B cell (primary cell): Measurements from ENCODE around the gene CFAP119. TPM values are rescaled to one million over a fixed set of nuclear protein-coding genes. Genes with fewer than 3 reads are reported as not detected.

Experiments used
- ATAC-seq: fragments of 200-7000 bp; cut with Tn5 transposase; one replicate; pipeline ENCODE4 v1.10.0; 2021; ENCODE audit warnings: low read depth, mild to moderate bottlenecking, moderate number of reproducible peaks, moderate library complexity
- CTCF ChIA-PET: fragments of 350-600 bp; sonication (Branson Sonifier 250); formaldehyde crosslinking; loops from one replicate; lab custom pipeline; 2021; ENCODE audit warnings: antibody characterized with exemption, inconsistent platforms; lab: Charles Lee
- POLR2A ChIA-PET: fragments of 350-600 bp; sonication (Branson Sonifier 250); formaldehyde crosslinking; loops from one replicate; lab custom pipeline; 2021; ENCODE audit warnings: antibody characterized with exemption; lab: Charles Lee
- DNase-seq: peaks from one replicate; pipeline ENCODE4 v3.0.0; 2013
- H2AFZ ChIP-seq: 2 replicates; pipeline ENCODE4 v1.6.1; 2012; ENCODE audit warnings: mild to moderate bottlenecking, low read depth, low read length; ENCODE audit not compliant: insufficient read depth, poor library complexity, severe bottlenecking
- H3K27ac ChIP-seq, 2 donors: 1 replicate in 1 of 2; 2 replicates in 1 of 2; pipeline ENCODE4 v1.5.1; 2012 to 2013; ENCODE audit warnings: low read length in 2 of 2, mild to moderate bottlenecking in 2 of 2, moderate library complexity in 1 of 2
- H3K27me3 ChIP-seq, 4 experiments: fragments of 200-600 bp in 1 of 4; sonication (generic) in 1 of 4; replicated peaks in 1 of 4; 1 replicate in 2 of 4; 2 replicates in 2 of 4; pipeline versions ENCODE4 v1.6.1 to v1.7.0; 2013 to 2016; ENCODE audit warnings: low read length in 3 of 4, mild to moderate bottlenecking in 2 of 4, mixed read lengths in 1 of 4, moderate library complexity in 1 of 4; ENCODE audit not compliant: insufficient read depth in 4 of 4, control insufficient read depth in 3 of 4; ENCODE audit errors: control extremely low read depth in 1 of 4
- H3K36me3 ChIP-seq, 2 experiments: replicated peaks in 1 of 2; 1 replicate in 1 of 2; 2 replicates in 1 of 2; pipeline versions ENCODE4 v1.6.1 to v1.7.1; 2013; ENCODE audit warnings: low read length in 1 of 2; ENCODE audit not compliant: insufficient read depth in 2 of 2, control insufficient read depth in 1 of 2; ENCODE audit errors: control extremely low read depth in 1 of 2, extremely low read depth in 1 of 2
- H3K4me1 ChIP-seq, 2 donors: fragments of 200-600 bp in 1 of 2; sonication (generic) in 1 of 2; 1 replicate in 1 of 2; 2 replicates in 1 of 2; pipeline versions ENCODE4 v1.5.1 to v1.6.1; 2013 to 2017; ENCODE audit warnings: low read length in 2 of 2; ENCODE audit not compliant: control insufficient read depth in 2 of 2, insufficient read depth in 2 of 2
- H3K4me2 ChIP-seq: replicated peaks from 2 replicates; pipeline ENCODE3; 2012; ENCODE audit warnings: mild to moderate bottlenecking, low read depth, low read length; ENCODE audit not compliant: poor library complexity, severe bottlenecking
- H3K4me3 ChIP-seq, 5 experiments: fragments of 200-600 bp in 1 of 5; sonication (generic) in 1 of 5; 1 replicate in 3 of 5; 2 replicates in 2 of 5; pipeline versions ENCODE4 v1.5.1 to v1.7.0; 2011 to 2016; ENCODE audit warnings: low read length in 4 of 5, mild to moderate bottlenecking in 4 of 5, low read depth in 2 of 5, control low read depth in 1 of 5, moderate library complexity in 1 of 5; ENCODE audit not compliant: insufficient read depth in 1 of 5; ENCODE audit errors: control extremely low read depth in 1 of 5, extremely low read depth in 1 of 5
- H3K79me2 ChIP-seq: fragments of 200-600 bp; sonication (generic); one replicate; pipeline ENCODE4 v1.6.0; 2016; ENCODE audit warnings: low read length; ENCODE audit not compliant: control insufficient read depth, insufficient read depth
- H3K9ac ChIP-seq: fragments of 200-600 bp; sonication (generic); 2 replicates; pipeline ENCODE4 v1.6.1; 2017; ENCODE audit warnings: mild to moderate bottlenecking, low read length, moderate library complexity
- H3K9me3 ChIP-seq, 3 donors: one replicate each; pipeline versions ENCODE4 v1.6.1 to v1.7.1; 2013; ENCODE audit warnings: low read length in 2 of 3; ENCODE audit not compliant: control insufficient read depth in 2 of 3, insufficient read depth in 1 of 3; ENCODE audit errors: control extremely low read depth in 1 of 3
- H4K20me1 ChIP-seq: 2 replicates; pipeline ENCODE4 v1.6.0; 2012; ENCODE audit warnings: mild to moderate bottlenecking, low read length; ENCODE audit not compliant: insufficient read depth, control insufficient read depth, poor library complexity, severe bottlenecking
- H3K27ac Mint-ChIP-seq: one replicate; pipeline ENCODE4 v1.8.0; 2021; ENCODE audit warnings: mixed read lengths
- H3K27me3 Mint-ChIP-seq: one replicate; pipeline ENCODE4 v1.8.0; 2021; ENCODE audit warnings: mixed read lengths
- H3K4me1 Mint-ChIP-seq: one replicate; pipeline ENCODE4 v1.8.0; 2021; ENCODE audit warnings: mixed read lengths
- H3K4me3 Mint-ChIP-seq: one replicate; pipeline ENCODE4 v1.8.0; 2021; ENCODE audit warnings: mixed read lengths
- H3K9me3 Mint-ChIP-seq: one replicate; pipeline ENCODE4 v1.8.0; 2022; ENCODE audit warnings: mixed read lengths; ENCODE audit not compliant: insufficient read depth
- EZH2 ChIP-seq: IDR thresholded peaks from 2 replicates; pipeline ENCODE4 v1.6.1; 2012; ENCODE audit warnings: borderline replicate concordance, low read depth, mild to moderate bottlenecking, moderate library complexity, low read length; ENCODE audit not compliant: insufficient read depth, poor library complexity, severe bottlenecking
- WGBS: methylation state at CpG from one replicate; pipeline ENCODE4 v1.1.5; 2013; ENCODE audit warnings: missing lambda C conversion rate; ENCODE audit not compliant: insufficient coverage; 5-methylcytosine and 5-hydroxymethylcytosine counted together
- intact Hi-C: fragments of 100-400 bp; cut with micrococcal nuclease; formaldehyde crosslinking; loops from one replicate; pipeline ENCODE4 v1.10.0; 2022
- polyA plus RNA-seq: library from polyadenylated mRNA; depleted of rRNA; stranded (reverse); fragments of >200 nt; gene quantifications from 2 replicates; pipeline ENCODE4 v1.2.3, GENCODE V29; 2012
- total RNA-seq, 2 donors: library from RNA; stranded (reverse); fragments of 120-200 nt in 1 of 2; gene quantifications; 1 replicate in 1 of 2; 2 replicates in 1 of 2; pipeline versions ENCODE4 v1.2.3 to v1.2.4, GENCODE V29; 2013 to 2022
- TF ChIP-seq, protein P1 (sequence below): fragments of 200-600 bp; IDR thresholded peaks from one replicate; pipeline ENCODE4 v1.8.0; 2022; ENCODE audit warnings: antibody characterized with exemption, mild to moderate bottlenecking

Gene CFAP119
- total and polyA plus RNA-seq, 2 donors (not counting 1 experiment from before 2014, with no cell fraction given), result 8.5 to 11.7 TPM

DNA sequence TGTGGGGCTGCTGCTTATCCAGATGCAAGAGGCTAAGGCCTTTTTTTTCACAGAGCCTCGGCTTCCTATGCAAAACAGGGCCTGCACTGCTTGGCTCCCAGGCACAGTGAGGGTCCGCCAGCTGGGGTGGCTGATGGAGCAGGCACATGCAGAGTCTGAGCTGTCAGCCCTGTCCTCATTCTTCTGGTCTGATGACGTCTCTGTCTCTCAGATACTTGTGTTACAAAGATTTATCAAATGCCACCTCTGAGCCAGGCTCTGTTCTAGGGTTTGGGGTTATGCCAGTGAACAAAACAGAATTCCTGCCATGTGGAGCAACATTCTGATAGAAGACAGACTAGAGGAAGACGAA is 5.0 kb upstream of the CFAP119 start:
- no peaks in the 10 kb centered on the region for H3K27me3 ChIP-seq
- H2AFZ ChIP-seq, result no peak overlapping the region
- ChIA-PET POLR2A (no interaction called here), CTCF (interaction anchor here (0.6 kb wide), 1 partner anchor 68 kb away, joined by 3 read pairs; the partner anchor contains the start of gene SRCAP)
- no peak for DNase-seq
- peaks cover 0 to 78% of the 10 kb centered on the region in 2 experiments for H3K36me3 ChIP-seq
- H3K9ac ChIP-seq, result no peak overlapping the region
- intact Hi-C loops, result no loop called here
- Mint-ChIP-seq H3K27ac (no peak overlapping the region), H3K27me3 (no peaks in the 10 kb centered on the region), H3K4me3 (no peak overlapping the region), H3K4me1 (peaks cover 38% of the 10 kb centered on the region), H3K9me3 (no peaks in the 10 kb centered on the region)
- peaks cover 65% of the 10 kb centered on the region for H4K20me1 ChIP-seq
- no peak overlapping the region for H3K4me3 ChIP-seq
- no peak overlapping the region for H3K4me2 ChIP-seq
- no peaks in the 10 kb centered on the region for H3K9me3 ChIP-seq
- no peak for ATAC-seq
- TF ChIP-seq EZH2, result no peak
- TF ChIP-seq, protein P1, sequence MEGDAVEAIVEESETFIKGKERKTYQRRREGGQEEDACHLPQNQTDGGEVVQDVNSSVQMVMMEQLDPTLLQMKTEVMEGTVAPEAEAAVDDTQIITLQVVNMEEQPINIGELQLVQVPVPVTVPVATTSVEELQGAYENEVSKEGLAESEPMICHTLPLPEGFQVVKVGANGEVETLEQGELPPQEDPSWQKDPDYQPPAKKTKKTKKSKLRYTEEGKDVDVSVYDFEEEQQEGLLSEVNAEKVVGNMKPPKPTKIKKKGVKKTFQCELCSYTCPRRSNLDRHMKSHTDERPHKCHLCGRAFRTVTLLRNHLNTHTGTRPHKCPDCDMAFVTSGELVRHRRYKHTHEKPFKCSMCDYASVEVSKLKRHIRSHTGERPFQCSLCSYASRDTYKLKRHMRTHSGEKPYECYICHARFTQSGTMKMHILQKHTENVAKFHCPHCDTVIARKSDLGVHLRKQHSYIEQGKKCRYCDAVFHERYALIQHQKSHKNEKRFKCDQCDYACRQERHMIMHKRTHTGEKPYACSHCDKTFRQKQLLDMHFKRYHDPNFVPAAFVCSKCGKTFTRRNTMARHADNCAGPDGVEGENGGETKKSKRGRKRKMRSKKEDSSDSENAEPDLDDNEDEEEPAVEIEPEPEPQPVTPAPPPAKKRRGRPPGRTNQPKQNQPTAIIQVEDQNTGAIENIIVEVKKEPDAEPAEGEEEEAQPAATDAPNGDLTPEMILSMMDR, result no peak
- H3K4me1 ChIP-seq, result peaks cover 12 to 33% of the 10 kb centered on the region in 2 donors
- peaks cover 30% of the 10 kb centered on the region for H3K79me2 ChIP-seq
- 92% methylated on average over 4 of the region's 4 CpGs for WGBS
- no peak overlapping the region for H3K27ac ChIP-seq

DNA sequence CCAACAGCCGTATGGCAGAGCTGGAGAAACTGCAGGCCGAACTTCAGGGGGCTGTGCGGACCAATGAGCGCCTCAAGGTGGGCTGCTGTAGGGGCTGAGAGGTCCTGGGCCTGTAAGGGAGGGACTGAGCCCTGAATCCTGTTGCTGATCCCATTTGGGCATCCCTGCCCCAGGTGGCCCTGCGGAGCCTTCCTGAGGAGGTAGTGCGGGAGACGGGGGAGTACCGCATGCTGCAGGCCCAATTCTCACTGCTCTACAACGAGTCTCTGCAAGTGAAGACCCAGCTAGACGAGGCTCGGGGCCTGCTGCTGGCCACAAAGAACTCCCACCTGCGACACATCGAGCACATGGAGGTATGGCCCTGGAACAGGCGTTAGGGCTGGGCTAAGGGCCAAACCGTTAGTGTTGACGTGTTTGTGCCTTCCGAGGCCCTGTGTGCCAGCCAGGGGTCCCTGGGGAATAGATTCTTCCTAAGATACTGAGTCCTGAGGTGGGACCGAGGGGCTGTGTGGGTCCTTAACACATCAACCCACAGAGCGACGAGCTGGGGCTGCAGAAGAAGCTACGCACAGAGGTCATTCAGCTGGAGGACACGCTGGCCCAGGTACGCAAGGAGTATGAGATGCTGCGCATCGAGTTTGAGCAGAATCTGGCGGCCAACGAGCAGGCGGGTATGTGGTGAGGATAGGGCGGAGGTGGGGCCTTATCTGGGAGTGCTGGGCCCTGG is 4.5 kb upstream of the CFAP119 start:
- no peak overlapping the region for H3K4me3 Mint-ChIP-seq

More for the DNA sequence above, 4.5 kb upstream of the CFAP119 start:
- no peak overlapping the region for H3K4me2 ChIP-seq
- Mint-ChIP-seq H3K27me3 (no peaks in the 10 kb centered on the region), H3K27ac (peak overlapping the region; percentile 10), H3K4me1 (peaks cover 40% of the 10 kb centered on the region), H3K9me3 (no peaks in the 10 kb centered on the region)
- ATAC-seq, result no peak
- intact Hi-C loops, result no loop called here
- peaks cover 65% of the 10 kb centered on the region for H4K20me1 ChIP-seq
- peaks cover 0 to 72% of the 10 kb centered on the region in 2 experiments for H3K36me3 ChIP-seq
- no peak overlapping the region for H3K4me3 ChIP-seq
- no peak overlapping the region for H2AFZ ChIP-seq
- TF ChIP-seq EZH2, result no peak
- TF ChIP-seq, protein P1, result no peak
- ChIA-PET POLR2A (no interaction called here), CTCF (interaction anchor here (1.1 kb wide), 1 partner anchor 78 kb away, joined by 3 read pairs; no protein-coding TSS in a partner anchor)
- no peak overlapping the region for H3K9ac ChIP-seq
- no peak for DNase-seq
- peaks cover 12 to 34% of the 10 kb centered on the region in 2 donors for H3K4me1 ChIP-seq
- no peaks in the 10 kb centered on the region for H3K27me3 ChIP-seq
- 96% methylated on average over 29 of the region's 29 CpGs for whole genome bisulfite sequencing
- H3K79me2 ChIP-seq, result peaks cover 30% of the 10 kb centered on the region
- no peaks in the 10 kb centered on the region for H3K9me3 ChIP-seq
- H3K27ac ChIP-seq, result no peak overlapping the region
